Uterus (tissue), 2 donors: Measurements from ENCODE around the gene NCS1.

ENCODE experiments used
- POLR2A ChIP-seq, 2 donors: fragments of 450-650 bp; IDR thresholded peaks; one replicate each; pipeline ENCODE4 v1.6.1; 2016; ENCODE audit warnings: antibody characterized with exemption in 2 of 2, mild to moderate bottlenecking in 1 of 2, moderate library complexity in 1 of 2
- TF ChIP-seq, protein P1 (sequence below), 4 experiments: fragments of 200-600 bp in 2 of 4; fragments of 450-650 bp in 2 of 4; sonication (generic) in 2 of 4; IDR thresholded peaks; one replicate each; pipeline ENCODE4 v1.5.1; 2016 to 2019; ENCODE audit warnings: antibody characterized with exemption in 4 of 4, mild to moderate bottlenecking in 2 of 4, moderate library complexity in 1 of 4

DNA sequence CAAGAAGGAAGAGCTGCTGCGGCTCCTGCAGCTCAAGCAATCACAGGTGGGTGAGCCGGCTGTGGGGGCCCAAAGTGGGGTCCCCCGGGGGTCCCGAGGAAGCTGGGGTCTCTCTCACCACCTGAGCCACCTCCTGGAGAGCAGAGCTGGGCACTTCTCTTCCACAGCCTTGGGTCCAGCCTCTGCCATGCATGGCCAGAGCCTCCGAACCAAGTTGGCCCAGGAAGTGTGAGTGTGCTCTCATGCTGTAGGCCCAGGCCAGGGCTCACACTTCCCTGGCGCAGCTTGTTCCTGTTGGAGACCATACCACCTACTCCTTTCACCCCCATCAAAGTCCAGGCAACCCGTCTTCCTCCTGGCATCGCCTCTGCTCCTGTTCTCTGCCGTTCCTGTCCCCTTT lies 113.1 kb downstream of the NCS1 start:
- TF ChIP-seq, protein P1, sequence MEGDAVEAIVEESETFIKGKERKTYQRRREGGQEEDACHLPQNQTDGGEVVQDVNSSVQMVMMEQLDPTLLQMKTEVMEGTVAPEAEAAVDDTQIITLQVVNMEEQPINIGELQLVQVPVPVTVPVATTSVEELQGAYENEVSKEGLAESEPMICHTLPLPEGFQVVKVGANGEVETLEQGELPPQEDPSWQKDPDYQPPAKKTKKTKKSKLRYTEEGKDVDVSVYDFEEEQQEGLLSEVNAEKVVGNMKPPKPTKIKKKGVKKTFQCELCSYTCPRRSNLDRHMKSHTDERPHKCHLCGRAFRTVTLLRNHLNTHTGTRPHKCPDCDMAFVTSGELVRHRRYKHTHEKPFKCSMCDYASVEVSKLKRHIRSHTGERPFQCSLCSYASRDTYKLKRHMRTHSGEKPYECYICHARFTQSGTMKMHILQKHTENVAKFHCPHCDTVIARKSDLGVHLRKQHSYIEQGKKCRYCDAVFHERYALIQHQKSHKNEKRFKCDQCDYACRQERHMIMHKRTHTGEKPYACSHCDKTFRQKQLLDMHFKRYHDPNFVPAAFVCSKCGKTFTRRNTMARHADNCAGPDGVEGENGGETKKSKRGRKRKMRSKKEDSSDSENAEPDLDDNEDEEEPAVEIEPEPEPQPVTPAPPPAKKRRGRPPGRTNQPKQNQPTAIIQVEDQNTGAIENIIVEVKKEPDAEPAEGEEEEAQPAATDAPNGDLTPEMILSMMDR (IDR thresholded peaks at IDR 0.05) = no peak
- no peak for TF ChIP-seq POLR2A (IDR thresholded peaks at IDR 0.05)
